HL-60 (cell line): ENCODE data around the gene TRMT112.

ENCODE experiments used
- DNase-seq, 2 experiments: peaks; one replicate each; pipeline ENCODE4 v3.0.0-alpha.2; 2010 to 2020; ENCODE audit warnings: low read depth in 1 of 2, low spot score in 1 of 2
- H3K27ac ChIP-seq: fragments of 250-450 bp; sonication (Bioruptor Pico); replicated peaks from 2 replicates; pipeline ENCODE4 v1.5.1; 2020; ENCODE audit warnings: mild to moderate bottlenecking, moderate library complexity
- H3K27me3 ChIP-seq: fragments of 250-450 bp; sonication (Bioruptor Pico); 2 replicates; pipeline ENCODE4 v1.5.1; 2021; ENCODE audit warnings: mild to moderate bottlenecking, moderate library complexity; ENCODE audit not compliant: insufficient read depth, poor library complexity, severe bottlenecking
- H3K4me3 ChIP-seq: replicated peaks from 2 replicates; pipeline ENCODE4 v1.5.1; 2011; ENCODE audit warnings: mild to moderate bottlenecking, control low read depth, low read length; ENCODE audit not compliant: insufficient read depth
- GABPA ChIP-seq: IDR thresholded peaks from 2 replicates; pipeline ENCODE4 v1.6.1; 2012; ENCODE audit warnings: low read depth
- POLR2AphosphoS5 ChIP-seq: IDR thresholded peaks from 2 replicates; pipeline ENCODE4 v1.6.1; 2012; ENCODE audit warnings: low read depth
- SPI1 ChIP-seq: IDR thresholded peaks from 2 replicates; pipeline ENCODE4 v1.6.1; 2012; ENCODE audit warnings: low read depth, mild to moderate bottlenecking, borderline replicate concordance
- TF ChIP-seq, protein P1 (sequence below): IDR thresholded peaks from 2 replicates; pipeline ENCODE4 v1.6.1; 2012; ENCODE audit warnings: low read depth; ENCODE audit not compliant: insufficient replicate concordance
- TF ChIP-seq, protein P2 (sequence below): IDR thresholded peaks from one replicate; pipeline ENCODE4 v1.5.1; 2011; ENCODE audit warnings: low read length, control low read depth, inconsistent platforms; ENCODE audit not compliant: insufficient read depth

Gene TRMT112

DNA sequence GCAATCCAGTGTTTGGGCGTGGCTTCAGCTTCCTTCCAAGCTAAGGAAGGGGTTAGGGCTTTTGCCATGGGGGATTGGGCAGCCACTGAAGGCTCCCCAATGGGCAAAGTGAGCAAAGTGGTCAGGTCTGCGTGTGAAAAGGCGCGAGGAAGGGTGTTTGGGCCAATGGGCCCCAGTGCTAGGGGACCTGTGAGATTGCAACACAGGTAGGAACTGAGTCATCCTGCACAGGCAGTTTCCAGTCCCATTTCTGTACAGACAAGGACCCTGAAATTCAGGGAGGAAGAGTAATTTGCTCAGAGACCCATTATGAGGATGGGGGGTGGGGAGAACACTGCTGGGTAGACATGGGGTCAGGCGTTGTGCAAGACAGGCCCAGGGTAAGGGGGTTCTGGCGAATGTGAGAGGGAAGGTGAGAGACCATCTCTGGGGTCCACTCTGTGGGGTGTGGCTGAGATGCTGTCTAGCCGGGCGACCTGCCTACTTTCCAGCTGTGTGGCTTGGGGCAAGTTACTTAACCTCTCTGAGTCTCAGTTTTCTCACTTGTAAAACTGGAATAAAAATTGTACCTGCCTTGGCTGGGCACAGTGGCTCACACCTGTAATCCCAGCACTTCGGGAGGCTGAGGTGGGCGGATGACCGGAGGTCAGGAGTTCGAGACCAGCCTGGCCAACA lies 30.0 kb upstream of the TRMT112 start:
- H3K27me3 ChIP-seq = no peaks in the 10 kb centered on the region
- TF ChIP-seq, protein P1, sequence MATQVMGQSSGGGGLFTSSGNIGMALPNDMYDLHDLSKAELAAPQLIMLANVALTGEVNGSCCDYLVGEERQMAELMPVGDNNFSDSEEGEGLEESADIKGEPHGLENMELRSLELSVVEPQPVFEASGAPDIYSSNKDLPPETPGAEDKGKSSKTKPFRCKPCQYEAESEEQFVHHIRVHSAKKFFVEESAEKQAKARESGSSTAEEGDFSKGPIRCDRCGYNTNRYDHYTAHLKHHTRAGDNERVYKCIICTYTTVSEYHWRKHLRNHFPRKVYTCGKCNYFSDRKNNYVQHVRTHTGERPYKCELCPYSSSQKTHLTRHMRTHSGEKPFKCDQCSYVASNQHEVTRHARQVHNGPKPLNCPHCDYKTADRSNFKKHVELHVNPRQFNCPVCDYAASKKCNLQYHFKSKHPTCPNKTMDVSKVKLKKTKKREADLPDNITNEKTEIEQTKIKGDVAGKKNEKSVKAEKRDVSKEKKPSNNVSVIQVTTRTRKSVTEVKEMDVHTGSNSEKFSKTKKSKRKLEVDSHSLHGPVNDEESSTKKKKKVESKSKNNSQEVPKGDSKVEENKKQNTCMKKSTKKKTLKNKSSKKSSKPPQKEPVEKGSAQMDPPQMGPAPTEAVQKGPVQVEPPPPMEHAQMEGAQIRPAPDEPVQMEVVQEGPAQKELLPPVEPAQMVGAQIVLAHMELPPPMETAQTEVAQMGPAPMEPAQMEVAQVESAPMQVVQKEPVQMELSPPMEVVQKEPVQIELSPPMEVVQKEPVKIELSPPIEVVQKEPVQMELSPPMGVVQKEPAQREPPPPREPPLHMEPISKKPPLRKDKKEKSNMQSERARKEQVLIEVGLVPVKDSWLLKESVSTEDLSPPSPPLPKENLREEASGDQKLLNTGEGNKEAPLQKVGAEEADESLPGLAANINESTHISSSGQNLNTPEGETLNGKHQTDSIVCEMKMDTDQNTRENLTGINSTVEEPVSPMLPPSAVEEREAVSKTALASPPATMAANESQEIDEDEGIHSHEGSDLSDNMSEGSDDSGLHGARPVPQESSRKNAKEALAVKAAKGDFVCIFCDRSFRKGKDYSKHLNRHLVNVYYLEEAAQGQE = no peak
- no peak for TF ChIP-seq POLR2AphosphoS5
- no peak for TF ChIP-seq GABPA
- TF ChIP-seq SPI1 = no peak
- TF ChIP-seq, protein P2, sequence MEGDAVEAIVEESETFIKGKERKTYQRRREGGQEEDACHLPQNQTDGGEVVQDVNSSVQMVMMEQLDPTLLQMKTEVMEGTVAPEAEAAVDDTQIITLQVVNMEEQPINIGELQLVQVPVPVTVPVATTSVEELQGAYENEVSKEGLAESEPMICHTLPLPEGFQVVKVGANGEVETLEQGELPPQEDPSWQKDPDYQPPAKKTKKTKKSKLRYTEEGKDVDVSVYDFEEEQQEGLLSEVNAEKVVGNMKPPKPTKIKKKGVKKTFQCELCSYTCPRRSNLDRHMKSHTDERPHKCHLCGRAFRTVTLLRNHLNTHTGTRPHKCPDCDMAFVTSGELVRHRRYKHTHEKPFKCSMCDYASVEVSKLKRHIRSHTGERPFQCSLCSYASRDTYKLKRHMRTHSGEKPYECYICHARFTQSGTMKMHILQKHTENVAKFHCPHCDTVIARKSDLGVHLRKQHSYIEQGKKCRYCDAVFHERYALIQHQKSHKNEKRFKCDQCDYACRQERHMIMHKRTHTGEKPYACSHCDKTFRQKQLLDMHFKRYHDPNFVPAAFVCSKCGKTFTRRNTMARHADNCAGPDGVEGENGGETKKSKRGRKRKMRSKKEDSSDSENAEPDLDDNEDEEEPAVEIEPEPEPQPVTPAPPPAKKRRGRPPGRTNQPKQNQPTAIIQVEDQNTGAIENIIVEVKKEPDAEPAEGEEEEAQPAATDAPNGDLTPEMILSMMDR = no peak
- peak; percentile 70 to 84 for DNase-seq
- peak overlapping the region; percentile 63 for H3K27ac ChIP-seq
- H3K4me3 ChIP-seq = no peak overlapping the region

DNA sequence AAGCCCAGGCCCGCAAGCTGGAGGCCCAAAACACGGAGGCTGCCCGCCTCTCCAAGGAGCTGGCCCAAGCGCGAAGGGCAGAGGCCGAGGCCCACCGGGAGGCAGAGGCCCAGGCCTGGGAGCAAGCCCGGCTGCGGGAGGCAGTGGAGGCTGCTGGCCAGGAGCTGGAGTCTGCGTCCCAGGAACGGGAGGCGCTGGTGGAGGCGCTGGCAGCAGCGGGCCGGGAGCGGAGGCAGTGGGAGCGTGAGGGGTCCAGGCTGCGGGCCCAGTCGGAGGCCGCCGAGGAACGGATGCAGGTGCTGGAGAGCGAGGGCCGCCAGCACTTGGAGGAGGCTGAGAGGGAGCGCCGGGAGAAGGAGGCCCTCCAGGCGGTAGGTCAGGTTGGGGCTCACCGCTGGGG lies 27.4 kb upstream of the TRMT112 start:
- Histone ChIP-seq H3K27ac (no peak overlapping the region), H3K4me3 (no peak overlapping the region), H3K27me3 (no peaks in the 10 kb centered on the region)
- TF ChIP-seq, protein P1 = no peak
- TF ChIP-seq POLR2AphosphoS5 (no peak), SPI1 (no peak)
- TF ChIP-seq, protein P2 = no peak
- no peak for DNase-seq

DNA sequence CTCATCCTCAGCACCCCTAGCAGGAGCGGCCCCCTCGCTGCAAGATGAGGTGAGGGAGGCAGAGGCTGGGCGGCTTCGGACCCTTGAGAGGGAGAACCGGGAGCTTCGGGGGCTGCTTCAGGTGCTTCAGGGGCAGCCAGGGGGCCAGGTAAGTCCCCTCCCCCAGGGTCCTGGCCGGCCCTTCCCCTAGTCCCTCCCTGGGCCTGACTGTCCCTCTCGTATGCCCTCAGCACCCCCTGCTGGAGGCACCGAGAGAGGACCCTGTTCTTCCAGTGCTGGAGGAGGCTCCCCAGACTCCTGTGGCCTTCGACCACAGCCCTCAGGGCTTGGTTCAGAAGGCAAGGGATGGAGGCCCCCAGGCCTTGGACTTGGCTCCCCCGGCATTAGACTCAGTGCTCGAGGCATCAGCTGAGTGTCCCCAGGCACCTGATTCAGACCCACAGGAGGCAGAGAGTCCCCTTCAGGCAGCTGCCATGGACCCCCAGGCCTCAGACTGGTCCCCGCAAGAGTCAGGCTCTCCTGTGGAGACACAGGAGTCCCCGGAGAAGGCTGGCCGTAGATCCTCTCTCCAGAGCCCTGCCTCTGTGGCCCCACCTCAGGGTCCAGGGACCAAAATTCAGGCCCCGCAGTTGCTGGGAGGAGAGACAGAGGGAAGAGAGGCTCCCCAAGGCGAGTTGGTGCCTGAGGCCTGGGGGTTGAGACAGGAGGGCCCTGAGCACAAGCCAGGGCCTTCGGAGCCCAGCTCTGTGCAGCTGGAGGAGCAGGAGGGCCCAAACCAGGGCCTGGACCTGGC lies 26.6 kb upstream of the TRMT112 start:
- TF ChIP-seq SPI1 = no peak
- TF ChIP-seq, protein P1 = no peak
- TF ChIP-seq GABPA = no peak
- TF ChIP-seq POLR2AphosphoS5 = no peak
- TF ChIP-seq, protein P2 = no peak
- peak in 1 of 2 experiments; percentile 41 for DNase-seq
- no peaks in the 10 kb centered on the region for H3K27me3 ChIP-seq
- H3K27ac ChIP-seq = no peak overlapping the region
- H3K4me3 ChIP-seq = no peak overlapping the region
